Measurements from ENCODE around the gene NTRK1. TPM values are rescaled to one million over a fixed set of nuclear protein-coding genes. Genes with fewer than 3 reads are reported as not detected.

Gene NTRK1
- total RNA-seq, 1 experiment from 2014 or later = 0.89 TPM

DNA sequence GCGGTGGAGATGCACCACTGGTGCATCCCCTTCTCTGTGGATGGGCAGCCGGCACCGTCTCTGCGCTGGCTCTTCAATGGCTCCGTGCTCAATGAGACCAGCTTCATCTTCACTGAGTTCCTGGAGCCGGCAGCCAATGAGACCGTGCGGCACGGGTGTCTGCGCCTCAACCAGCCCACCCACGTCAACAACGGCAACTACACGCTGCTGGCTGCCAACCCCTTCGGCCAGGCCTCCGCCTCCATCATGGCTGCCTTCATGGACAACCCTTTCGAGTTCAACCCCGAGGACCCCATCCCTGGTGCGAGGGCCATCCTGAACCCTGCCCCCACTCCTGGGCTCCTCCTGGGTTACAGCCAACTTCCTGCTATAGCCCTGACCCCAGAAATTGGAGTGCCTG lies 13.0 kb downstream of the NTRK1 start:
- intact Hi-C loops (cut with micrococcal nuclease) = no loop called here
- peaks cover 0 to 15% of the 10 kb centered on the region in 2 experiments; a peak in 2 of 4 replicates for H3K4me1 ChIP-seq (ENCODE audit: control insufficient read depth in 1 of 2, insufficient read depth in 2 of 2, low read length in 2 of 2)
- no peak for DNase-seq (ENCODE audit: low read depth, low spot score)
- H3K79me2 ChIP-seq (ENCODE audit: insufficient read depth, low read length) = no peaks in the 10 kb centered on the region
- no peak overlapping the region for H3K4me3 ChIP-seq (replicated peaks in 1 of 2; ENCODE audit: low read depth in 1 of 2, low read length in 2 of 2)
- no peaks in the 10 kb centered on the region for H3K36me3 ChIP-seq (ENCODE audit: control insufficient read depth in 1 of 2, insufficient read depth in 2 of 2, low read length in 2 of 2)
- TF ChIP-seq, protein P1, sequence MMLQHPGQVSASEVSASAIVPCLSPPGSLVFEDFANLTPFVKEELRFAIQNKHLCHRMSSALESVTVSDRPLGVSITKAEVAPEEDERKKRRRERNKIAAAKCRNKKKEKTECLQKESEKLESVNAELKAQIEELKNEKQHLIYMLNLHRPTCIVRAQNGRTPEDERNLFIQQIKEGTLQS (IDR thresholded peaks at IDR 0.05) = no peak
- no peak for TF ChIP-seq RAD21 (IDR thresholded peaks at IDR 0.05; ENCODE audit: low read depth)
- TF ChIP-seq ZFX (IDR thresholded peaks at IDR 0.05) = no peak
- no peak for TF ChIP-seq TCF7L2 (IDR thresholded peaks at IDR 0.05; ENCODE audit: borderline replicate concordance, extremely low read depth, insufficient read depth, insufficient read length)
- TF ChIP-seq SRF (IDR thresholded peaks at IDR 0.05; ENCODE audit: low read depth) = no peak
- no peak for TF ChIP-seq EZH2phosphoT487 (IDR thresholded peaks at IDR 0.05; ENCODE audit: borderline replicate concordance)
- no peak for TF ChIP-seq EZH2 (IDR thresholded peaks at IDR 0.05)
- TF ChIP-seq, protein P2, sequence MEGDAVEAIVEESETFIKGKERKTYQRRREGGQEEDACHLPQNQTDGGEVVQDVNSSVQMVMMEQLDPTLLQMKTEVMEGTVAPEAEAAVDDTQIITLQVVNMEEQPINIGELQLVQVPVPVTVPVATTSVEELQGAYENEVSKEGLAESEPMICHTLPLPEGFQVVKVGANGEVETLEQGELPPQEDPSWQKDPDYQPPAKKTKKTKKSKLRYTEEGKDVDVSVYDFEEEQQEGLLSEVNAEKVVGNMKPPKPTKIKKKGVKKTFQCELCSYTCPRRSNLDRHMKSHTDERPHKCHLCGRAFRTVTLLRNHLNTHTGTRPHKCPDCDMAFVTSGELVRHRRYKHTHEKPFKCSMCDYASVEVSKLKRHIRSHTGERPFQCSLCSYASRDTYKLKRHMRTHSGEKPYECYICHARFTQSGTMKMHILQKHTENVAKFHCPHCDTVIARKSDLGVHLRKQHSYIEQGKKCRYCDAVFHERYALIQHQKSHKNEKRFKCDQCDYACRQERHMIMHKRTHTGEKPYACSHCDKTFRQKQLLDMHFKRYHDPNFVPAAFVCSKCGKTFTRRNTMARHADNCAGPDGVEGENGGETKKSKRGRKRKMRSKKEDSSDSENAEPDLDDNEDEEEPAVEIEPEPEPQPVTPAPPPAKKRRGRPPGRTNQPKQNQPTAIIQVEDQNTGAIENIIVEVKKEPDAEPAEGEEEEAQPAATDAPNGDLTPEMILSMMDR (IDR thresholded peaks at IDR 0.05 in 2 of 3, conservative IDR thresholded peaks at IDR 0.05 in 1 of 3; ENCODE audit: borderline replicate concordance in 1 of 3, insufficient read depth in 1 of 3, low read depth in 2 of 3, low read length in 2 of 3) = no peak
- TF ChIP-seq YY1 (IDR thresholded peaks at IDR 0.05; ENCODE audit: extremely low read depth, insufficient replicate concordance, low read depth, low read length) = no peak
- TF ChIP-seq FOSL1 (IDR thresholded peaks at IDR 0.05; ENCODE audit: low read depth) = no peak
- TF ChIP-seq, protein P3, sequence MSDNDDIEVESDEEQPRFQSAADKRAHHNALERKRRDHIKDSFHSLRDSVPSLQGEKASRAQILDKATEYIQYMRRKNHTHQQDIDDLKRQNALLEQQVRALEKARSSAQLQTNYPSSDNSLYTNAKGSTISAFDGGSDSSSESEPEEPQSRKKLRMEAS (IDR thresholded peaks at IDR 0.05) = no peak
- no peak for TF ChIP-seq SIN3A (IDR thresholded peaks at IDR 0.05; ENCODE audit: low read depth)
- no peak for TF ChIP-seq CEBPB (IDR thresholded peaks at IDR 0.05; ENCODE audit: low read depth)
- BruUV-seq (replicated peaks) = no TSS peak
- POLR2A ChIA-PET = no interaction called here
- no peak overlapping the region for H2AFZ ChIP-seq (ENCODE audit: low read depth, low read length, poor library complexity, severe bottlenecking)
- no peaks in the 10 kb centered on the region for H3K9me3 ChIP-seq (ENCODE audit: control insufficient read depth in 1 of 2, insufficient read depth in 1 of 2, low read depth in 1 of 2, low read length in 2 of 2)
- H3K27me3 ChIP-seq (ENCODE audit: insufficient read depth, low read length) = 0 out of 2 replicates have a peak, but pooled peaks cover 3% of the 10 kb centered on the region
- H3K4me2 ChIP-seq (ENCODE audit: low read length) = no peak overlapping the region
- no peak overlapping the region for H3K27ac ChIP-seq (ENCODE audit: low read depth, low read length)
- CTCF ChIA-PET = no interaction called here
- no peaks in the 10 kb centered on the region for H4K20me1 ChIP-seq (ENCODE audit: insufficient read depth)
- H3K9ac ChIP-seq (ENCODE audit: low read length) = no peak overlapping the region
- ATAC-seq = no peak
- RAD21 ChIA-PET (ENCODE audit: low non-redundant PET in 1 of 2, low total read pairs in 2 of 2, uncharacterized antibody in 2 of 2, unreplicated experiment in 2 of 2) = no interaction called here
- no peaks in the 10 kb centered on the region for H3K9me2 ChIP-seq (ENCODE audit: insufficient read depth)

All from HCT116 (cell line).